Smooth muscle cell of the brain vasculature (primary cell): ENCODE measurements around the gene ANAPC2.

Source experiments
- DNase-seq: peaks from one replicate; pipeline ENCODE4 v3.0.0-alpha.2; 2012; ENCODE audit warnings: low read depth, low spot score

Gene ANAPC2

DNA sequence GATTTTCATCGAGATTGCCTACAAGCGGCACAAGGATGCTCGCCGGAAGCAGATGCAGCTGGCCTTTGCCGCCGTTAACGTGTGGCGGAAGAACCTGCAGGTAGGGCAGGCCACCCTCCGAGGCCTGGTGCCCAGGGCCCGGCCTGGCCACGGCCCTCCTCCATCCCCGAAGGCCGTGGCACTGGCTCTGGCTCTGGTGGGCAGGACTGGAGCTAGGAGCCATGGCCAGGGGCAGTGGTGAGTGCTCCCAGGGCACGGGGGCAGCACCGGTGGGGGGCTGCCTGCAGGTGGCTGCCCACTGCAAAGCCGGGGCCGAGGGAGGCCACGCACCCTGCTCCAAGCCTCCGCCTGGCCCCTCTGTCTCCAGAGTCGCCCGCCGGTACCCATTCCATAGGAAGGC, 24.6 kb downstream of the ANAPC2 start:
- no peak for DNase-seq

GRCh38 chr9:137163365-137163715, 25.0 kb downstream of the ANAPC2 start:
- no peak for DNase-seq

GRCh38 chr9:137162505-137163364, 25.6 kb downstream of the ANAPC2 start:
- DNase-seq, result no peak

DNA sequence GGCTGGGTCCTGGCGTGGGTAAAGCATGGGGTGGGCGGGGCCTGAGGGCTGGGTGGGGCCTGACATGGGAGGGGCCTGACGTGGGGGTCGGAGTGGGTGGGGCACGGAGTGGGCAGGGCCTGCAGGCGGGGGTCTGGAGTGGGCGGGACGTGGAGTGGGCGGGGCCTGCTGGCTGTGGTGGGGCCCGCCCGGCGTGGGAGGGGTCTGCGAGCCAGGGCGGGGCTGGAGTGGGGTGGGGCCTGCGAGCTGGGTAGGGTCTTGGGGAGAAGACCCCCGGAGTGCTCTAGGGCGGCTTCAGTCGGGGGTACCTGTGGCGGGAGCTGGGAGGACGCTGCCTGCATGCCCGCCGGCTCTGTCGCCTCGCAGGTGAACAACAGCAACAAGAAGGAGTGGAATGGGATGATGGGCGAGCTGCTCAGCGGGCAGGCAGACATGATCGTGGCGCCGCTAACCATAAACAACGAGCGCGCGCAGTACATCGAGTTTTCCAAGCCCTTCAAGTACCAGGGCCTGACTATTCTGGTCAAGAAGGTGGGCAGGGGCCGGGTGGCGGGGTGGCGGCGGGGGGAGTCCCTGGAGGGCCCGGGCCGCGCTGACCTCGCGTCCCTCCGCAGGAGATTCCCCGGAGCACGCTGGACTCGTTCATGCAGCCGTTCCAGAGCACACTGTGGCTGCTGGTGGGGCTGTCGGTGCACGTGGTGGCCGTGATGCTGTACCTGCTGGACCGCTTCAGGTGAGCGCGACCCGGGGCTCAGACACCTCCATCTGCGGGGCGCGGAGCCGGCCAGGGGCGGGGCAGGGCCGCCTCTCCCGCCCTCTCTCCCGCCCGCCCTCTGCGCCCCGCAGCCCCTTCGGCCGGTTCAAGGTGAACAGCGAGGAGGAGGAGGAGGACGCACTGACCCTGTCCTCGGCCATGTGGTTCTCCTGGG, 26.5 kb downstream of the ANAPC2 start:
- no peak for DNase-seq

GRCh38 chr9:137160716-137161557, 27.4 kb downstream of the ANAPC2 start:
- no peak for DNase-seq

GRCh38 chr9:137160054-137160425, 28.3 kb downstream of the ANAPC2 start:
- DNase-seq, result no peak

- DNase-seq, result no peak
Observed at GRCh38 chr9:137159105-137160053, 29.0 kb downstream of the ANAPC2 start.

GRCh38 chr9:137158625-137159024, 29.7 kb downstream of the ANAPC2 start:
- DNase-seq, result no peak

DNA sequence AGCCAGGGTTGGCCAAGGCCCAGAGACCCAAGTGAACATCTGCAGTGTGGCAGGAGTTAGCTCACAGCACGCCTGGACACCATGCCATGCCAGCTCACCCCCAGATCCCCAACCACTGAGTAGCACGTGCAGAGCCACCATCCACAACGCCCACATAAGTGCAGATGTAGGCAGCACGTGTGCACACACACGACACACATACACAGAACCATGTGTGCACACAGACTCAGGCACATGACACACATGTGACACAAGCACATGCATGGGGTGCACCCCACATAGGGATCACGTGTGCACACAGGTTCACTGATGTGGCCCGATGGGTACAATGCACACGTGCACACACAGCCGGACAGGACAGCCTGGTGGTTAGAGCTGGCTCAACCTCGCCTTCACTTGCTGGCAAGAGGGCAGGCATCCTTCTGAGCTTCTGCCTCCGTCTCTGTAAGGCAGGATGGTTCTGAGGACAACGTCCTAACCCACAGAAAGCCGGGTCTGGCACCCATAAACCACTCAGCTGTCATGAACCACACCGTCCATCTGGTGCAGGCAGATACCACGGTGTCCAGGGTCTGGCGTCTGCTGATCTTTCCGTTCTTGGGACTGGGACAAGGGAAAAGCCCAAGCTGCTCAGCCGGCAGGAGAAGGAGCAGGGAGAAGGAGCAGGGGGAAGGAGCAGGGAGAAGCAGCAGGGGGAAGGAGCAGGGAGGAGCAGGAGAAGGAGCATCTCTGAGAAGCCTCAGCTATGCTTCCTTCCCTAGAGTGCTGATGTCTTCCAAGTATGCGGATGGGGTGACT, 30.5 kb downstream of the ANAPC2 start:
- DNase-seq, result no peak

GRCh38 chr9:137156567-137157375, 31.6 kb downstream of the ANAPC2 start:
- no peak for DNase-seq

DNA sequence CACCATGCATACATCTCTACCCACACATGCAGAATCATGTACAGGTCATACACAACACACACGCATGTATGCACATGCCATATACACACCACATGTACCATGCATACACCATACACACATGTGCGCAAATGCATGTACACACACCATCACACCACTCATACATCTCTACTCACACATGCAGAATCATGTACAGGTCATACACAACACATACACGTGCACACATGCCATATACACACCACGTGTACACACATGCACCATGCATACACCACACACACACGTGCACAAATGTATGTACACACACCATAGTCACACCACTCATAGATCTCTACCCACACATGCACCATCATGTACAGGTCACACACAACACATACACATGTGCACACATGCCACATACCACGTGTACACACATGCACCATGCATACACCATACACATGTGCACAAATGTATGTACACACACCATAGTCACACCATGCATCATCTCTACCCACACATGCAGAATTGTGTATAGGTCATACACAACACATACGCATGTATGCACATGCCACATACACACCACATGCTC, 35.4 kb downstream of the ANAPC2 start:
- no peak for DNase-seq

DNA sequence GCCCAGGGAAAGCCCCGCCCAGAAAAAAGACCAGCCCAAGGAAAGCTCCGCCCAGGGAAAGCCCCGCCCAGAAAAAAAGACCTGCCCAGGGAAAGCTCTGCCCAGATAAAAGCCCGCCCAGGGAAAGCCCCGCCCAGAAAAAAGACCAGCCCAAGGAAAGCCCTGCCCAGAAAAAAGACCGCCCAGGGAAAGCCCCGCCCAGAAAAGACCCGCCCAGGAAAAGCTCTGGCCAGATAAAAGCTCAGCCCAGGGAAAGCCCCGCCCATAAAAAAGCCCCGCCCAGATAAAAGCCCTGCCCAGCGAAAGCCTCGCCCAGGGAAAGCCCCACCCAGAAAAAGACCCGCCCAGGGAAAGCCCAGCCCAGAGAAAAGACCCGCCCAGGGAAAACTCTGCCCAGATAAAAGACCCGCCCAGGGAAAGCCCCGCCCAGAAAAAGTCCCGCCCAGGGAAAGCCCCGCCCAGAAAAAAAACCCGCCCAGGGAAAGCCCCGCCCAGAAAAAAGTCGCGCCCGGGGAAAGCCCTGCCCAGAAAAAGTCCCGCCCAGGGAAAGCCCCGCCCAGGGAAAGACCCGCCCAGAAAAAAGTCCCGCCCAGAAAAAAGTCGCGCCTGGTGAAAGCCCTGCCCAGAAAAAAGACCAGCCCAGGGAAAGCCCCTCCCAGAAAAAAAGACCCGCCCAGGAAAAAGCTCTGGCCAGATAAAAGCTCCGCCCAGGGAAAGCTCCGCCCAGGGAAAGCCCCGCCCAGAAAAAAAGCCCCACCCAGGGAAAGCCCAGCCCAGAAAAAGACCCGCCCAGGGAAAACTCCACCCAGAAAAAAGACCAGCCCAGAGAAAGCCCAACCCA, 37.5 kb downstream of the ANAPC2 start:
- DNase-seq, result no peak

DNA sequence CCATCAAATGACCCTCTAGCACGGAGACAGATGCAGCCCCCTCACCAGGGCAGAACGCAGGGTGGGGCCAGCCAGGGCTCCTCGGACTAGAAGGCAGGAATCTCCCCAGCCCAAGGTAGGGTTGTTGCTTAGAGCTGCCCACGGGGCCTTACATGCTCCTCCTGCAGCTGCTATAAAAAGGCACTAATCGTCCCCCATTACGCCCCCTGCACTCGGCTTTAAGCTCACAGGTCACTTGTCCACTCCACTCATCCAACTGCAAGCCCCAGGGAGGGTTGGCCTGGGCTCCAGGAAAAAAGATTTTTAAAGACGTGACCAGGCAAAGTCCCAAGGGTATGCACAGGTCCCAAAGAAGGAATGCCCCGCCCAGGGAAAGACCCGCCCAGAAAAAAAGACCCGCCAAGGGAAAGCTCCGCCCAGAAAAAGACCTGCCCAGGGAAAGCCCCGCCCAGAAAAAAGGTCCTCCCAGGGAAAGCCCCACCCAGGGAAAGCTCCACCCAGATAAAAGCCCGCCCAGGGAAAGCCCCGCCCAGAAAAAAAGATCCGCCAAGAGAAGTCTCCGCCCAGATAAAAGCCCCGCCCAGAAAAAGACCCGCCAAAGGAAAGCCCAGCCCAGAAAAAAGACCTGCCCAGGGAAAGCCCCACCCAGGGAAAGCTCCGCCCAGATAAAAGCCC, 38.3 kb downstream of the ANAPC2 start:
- DNase-seq, result no peak

- no peak for DNase-seq
Observed at GRCh38 chr9:137149363-137149762, 39.0 kb downstream of the ANAPC2 start.

GRCh38 chr9:137148661-137149060, 39.7 kb downstream of the ANAPC2 start:
- DNase-seq, result no peak

DNA sequence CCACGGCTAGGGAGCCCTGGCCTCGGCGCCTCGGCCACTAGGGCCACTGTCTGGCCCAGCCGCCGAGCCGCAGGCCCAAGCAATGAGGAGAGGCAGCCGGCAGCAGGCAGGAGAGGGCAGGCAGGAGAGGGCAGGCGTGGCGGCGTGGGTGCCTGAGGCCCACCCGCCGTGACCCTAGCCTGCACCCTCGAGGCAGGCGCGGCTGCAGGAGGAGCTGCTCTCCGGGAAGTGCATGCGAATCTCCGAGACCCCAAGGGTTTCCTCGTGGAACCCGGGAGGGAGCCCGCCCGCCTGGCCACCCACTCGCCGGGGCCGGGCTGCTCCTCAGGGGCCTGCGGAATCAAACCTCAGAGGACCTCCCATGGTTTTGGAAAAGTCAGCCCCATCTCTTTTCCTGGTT, 40.1 kb downstream of the ANAPC2 start:
- no peak for DNase-seq

- DNase-seq, result no peak
Observed at GRCh38 chr9:137147793-137148160, 40.6 kb downstream of the ANAPC2 start.
